ENCODE measurements around the gene SFMBT1.

SFMBT1 gene

GRCh38 chr3:52880047-52880446, 165.8 kb downstream of the SFMBT1 start:
- no peak for TF ChIP-seq CTCF (IDR thresholded peaks at IDR 0.05; ENCODE audit: low read depth, low read length)
- DNase-seq (ENCODE audit: extremely low read depth, low read depth): no peak

- TF ChIP-seq CTCF (IDR thresholded peaks at IDR 0.05; ENCODE audit: low read depth, low read length): no peak
- DNase-seq (ENCODE audit: extremely low read depth, low read depth): no peak
Measured at GRCh38 chr3:52879581-52879980, 166.3 kb downstream of the SFMBT1 start.

DNA sequence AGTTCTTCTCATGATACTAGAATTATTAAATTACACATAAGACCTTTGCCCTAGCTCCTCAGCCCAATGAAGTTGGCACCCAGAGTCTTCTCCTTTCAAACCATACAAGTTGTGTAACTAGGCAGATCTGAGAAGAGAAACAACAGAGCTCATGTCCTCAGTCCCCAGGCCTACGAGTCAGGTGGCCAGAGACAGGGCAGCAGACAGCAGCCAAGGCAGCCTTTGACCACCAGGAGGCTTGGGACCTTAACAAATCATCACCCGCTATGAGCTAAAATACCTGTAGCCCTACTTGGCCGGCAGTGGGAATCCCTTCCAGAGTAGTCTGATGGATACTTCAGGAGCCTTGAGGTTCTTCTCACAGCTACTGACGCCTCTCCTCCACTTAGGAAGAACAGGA, 166.8 kb downstream of the SFMBT1 start:
- TF ChIP-seq CTCF (IDR thresholded peaks at IDR 0.05; ENCODE audit: low read depth, low read length): no peak
- no peak for DNase-seq (ENCODE audit: extremely low read depth, low read depth)

GRCh38 chr3:52877085-52877484, 168.8 kb downstream of the SFMBT1 start:
- DNase-seq (ENCODE audit: extremely low read depth, low read depth): no peak
- no peak for TF ChIP-seq CTCF (IDR thresholded peaks at IDR 0.05; ENCODE audit: low read depth, low read length)

- TF ChIP-seq CTCF (IDR thresholded peaks at IDR 0.05; ENCODE audit: low read depth, low read length): no peak
Measured at GRCh38 chr3:52874864-52875587, 170.8 kb downstream of the SFMBT1 start.

GRCh38 chr3:52874160-52874701, 171.6 kb downstream of the SFMBT1 start:
- no peak for DNase-seq (ENCODE audit: extremely low read depth, low read depth)
- TF ChIP-seq CTCF (IDR thresholded peaks at IDR 0.05; ENCODE audit: low read depth, low read length): no peak

More at GRCh38 chr3:52874864-52875587, 170.8 kb downstream of the SFMBT1 start:
- DNase-seq (ENCODE audit: extremely low read depth, low read depth): no peak

DNA sequence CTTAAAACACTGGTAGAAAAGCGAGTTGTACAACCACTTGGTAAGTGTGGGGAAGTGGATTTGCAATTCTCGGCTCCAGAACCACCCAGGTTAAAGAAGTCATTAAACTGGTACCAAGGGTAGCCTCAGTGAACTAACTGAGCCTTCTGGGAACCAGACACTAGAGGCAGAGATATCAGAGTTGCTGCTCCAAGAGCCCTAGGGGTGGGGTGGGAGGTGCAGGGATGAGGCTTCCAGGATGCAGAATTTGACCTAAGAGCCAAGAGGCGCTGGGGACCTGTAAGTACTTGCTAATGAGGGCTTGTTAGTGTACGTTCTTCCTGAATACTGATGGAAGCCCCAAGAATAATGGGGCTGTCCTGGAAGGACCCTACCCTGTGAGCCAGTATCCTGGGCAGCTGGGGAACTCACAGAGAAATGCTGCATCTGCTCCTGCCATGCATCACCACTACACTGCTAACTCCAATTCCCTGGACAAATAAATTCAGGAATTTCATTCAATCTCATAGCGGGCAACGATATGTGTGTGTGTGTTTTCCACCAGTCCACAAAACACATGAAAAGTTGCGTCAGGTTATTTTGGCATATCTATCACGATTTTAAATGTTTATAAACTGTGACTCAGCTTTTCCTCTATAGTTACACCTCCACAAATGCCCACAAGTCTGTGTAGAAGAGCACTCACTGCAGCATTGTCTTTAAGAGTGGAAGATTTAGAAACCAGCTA, 172.3 kb downstream of the SFMBT1 start:
- DNase-seq (ENCODE audit: extremely low read depth, low read depth): peak; percentile 42
- TF ChIP-seq CTCF (IDR thresholded peaks at IDR 0.05; ENCODE audit: low read depth, low read length): no peak; the same call in 1 of the 2 replicates
